NCI-H187 (cell line): ENCODE data around the gene LRRFIP1.
"Not testable (repeated sequence)": the region's sequence is repeated elsewhere in the genome, so short reads cannot be mapped to it uniquely, and the experiment has no call there.

ENCODE experiments used
- DNase-seq, 2 experiments: peaks; one replicate each; lab custom pipeline; 2025; lab: John Stamatoyannopoulos, UW

The LRRFIP1 gene

GRCh38 chr2:237779521-237779920 is 152.1 kb downstream of the LRRFIP1 start:
- no peak for DNase-seq

GRCh38 chr2:237782181-237782580 is 154.8 kb downstream of the LRRFIP1 start:
- DNase-seq: no peak

GRCh38 chr2:237783678-237784077 is 156.3 kb downstream of the LRRFIP1 start:
- not testable (repeated sequence) for DNase-seq

- DNase-seq: no peak
These were observed 159.5 kb downstream of the LRRFIP1 start for GRCh38 chr2:237786936-237787335.

GRCh38 chr2:237790353-237790752 is 163.0 kb downstream of the LRRFIP1 start:
- no peak for DNase-seq

- DNase-seq: no peak
These were observed 164.8 kb downstream of the LRRFIP1 start for GRCh38 chr2:237791977-237792727.

- DNase-seq: no peak
These were observed 169.9 kb downstream of the LRRFIP1 start for GRCh38 chr2:237797253-237797652.

GRCh38 chr2:237798236-237799059 is 171.1 kb downstream of the LRRFIP1 start, which contains the start of gene RBM44:
Gene RBM44 (plus strand): TSS chr2:237798779. CDS start chr2:237813610, 14,831 bp downstream.
- DNase-seq: no peak

GRCh38 chr2:237799060-237799428 is 171.7 kb downstream of the LRRFIP1 start:
- DNase-seq: no peak

GRCh38 chr2:237801466-237801865 is 174.1 kb downstream of the LRRFIP1 start:
- no peak for DNase-seq

- DNase-seq: no peak
These were observed 178.9 kb downstream of the LRRFIP1 start for GRCh38 chr2:237806334-237806733.

GRCh38 chr2:237815637-237816036 is 188.2 kb downstream of the LRRFIP1 start:
- DNase-seq: no peak

GRCh38 chr2:237816531-237816930 is 189.1 kb downstream of the LRRFIP1 start:
- DNase-seq: no peak

- DNase-seq: no peak
These were observed 190.7 kb downstream of the LRRFIP1 start for GRCh38 chr2:237818066-237818473.

- DNase-seq: no peak
These were observed 191.8 kb downstream of the LRRFIP1 start for GRCh38 chr2:237819231-237819630.

GRCh38 chr2:237820421-237820820 is 193.0 kb downstream of the LRRFIP1 start:
- no peak for DNase-seq

- DNase-seq: no peak
These were observed 196.2 kb downstream of the LRRFIP1 start for GRCh38 chr2:237823544-237823943.

- no peak for DNase-seq
These were observed 196.7 kb downstream of the LRRFIP1 start for GRCh38 chr2:237824085-237824484.

- DNase-seq: no peak
These were observed 200.1 kb downstream of the LRRFIP1 start for GRCh38 chr2:237827421-237827987.
